ENCODE results near the gene CASP2. TPM values are rescaled to one million over a fixed set of nuclear protein-coding genes. Genes with fewer than 3 reads are reported as not detected.

CASP2 gene
- total RNA-seq, 6 experiments from 2014 or later = 5.3 to 8.7 (median 6.7) TPM

DNA sequence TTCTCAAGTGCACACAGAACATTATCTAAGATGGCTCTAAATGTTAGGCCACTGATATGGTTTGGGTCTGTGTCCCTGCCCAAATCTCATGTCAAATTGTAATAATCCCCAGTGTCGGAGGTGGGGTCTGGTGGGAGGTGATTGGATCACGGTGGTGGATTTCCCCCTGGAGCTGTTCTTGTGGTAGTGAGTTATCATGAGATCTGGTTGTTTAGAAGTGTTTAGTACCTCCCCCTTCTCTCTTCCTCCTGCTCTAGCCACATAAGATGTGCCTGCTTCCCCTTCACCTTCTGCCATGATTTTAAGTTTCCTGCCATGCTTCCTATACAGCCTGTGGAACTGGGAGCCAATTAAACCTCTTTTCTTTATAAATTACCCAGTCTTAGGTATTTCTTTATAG is 36.1 kb upstream of the CASP2 start:
- ATAC-seq = no peak
- Histone ChIP-seq H3K27me3 (no peaks in the 10 kb centered on the region), H3K4me1 (peaks cover 0 to 19% (median 10%) of the 10 kb centered on the region in 4 donors), H3K36me3 (no peaks in the 10 kb centered on the region), H3K4me3 (no peak overlapping the region), H3K27ac (no peak overlapping the region), H3K9me3 (no peaks in the 10 kb centered on the region)
- TF ChIP-seq, protein P1, sequence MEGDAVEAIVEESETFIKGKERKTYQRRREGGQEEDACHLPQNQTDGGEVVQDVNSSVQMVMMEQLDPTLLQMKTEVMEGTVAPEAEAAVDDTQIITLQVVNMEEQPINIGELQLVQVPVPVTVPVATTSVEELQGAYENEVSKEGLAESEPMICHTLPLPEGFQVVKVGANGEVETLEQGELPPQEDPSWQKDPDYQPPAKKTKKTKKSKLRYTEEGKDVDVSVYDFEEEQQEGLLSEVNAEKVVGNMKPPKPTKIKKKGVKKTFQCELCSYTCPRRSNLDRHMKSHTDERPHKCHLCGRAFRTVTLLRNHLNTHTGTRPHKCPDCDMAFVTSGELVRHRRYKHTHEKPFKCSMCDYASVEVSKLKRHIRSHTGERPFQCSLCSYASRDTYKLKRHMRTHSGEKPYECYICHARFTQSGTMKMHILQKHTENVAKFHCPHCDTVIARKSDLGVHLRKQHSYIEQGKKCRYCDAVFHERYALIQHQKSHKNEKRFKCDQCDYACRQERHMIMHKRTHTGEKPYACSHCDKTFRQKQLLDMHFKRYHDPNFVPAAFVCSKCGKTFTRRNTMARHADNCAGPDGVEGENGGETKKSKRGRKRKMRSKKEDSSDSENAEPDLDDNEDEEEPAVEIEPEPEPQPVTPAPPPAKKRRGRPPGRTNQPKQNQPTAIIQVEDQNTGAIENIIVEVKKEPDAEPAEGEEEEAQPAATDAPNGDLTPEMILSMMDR (IDR thresholded peaks at IDR 0.05) = no peak
- no peak for TF ChIP-seq POLR2A (IDR thresholded peaks at IDR 0.05)
- 80% methylated on average over 2 of the region's 2 CpGs for WGBS (ENCODE audit: insufficient coverage, low coverage, low lambda C conversion rate, missing lambda C conversion rate)
- no peak for DNase-seq
- intact Hi-C loops (cut with DNase I) = no loop called here

- intact Hi-C loops (cut with DNase I) = no loop called here
- Histone ChIP-seq H3K9me3 (no peaks in the 10 kb centered on the region), H3K4me3 (no peak overlapping the region), H3K27ac (no peak overlapping the region), H3K36me3 (no peaks in the 10 kb centered on the region), H3K27me3 (no peaks in the 10 kb centered on the region), H3K4me1 (peaks cover 0 to 23% (median 0%) of the 10 kb centered on the region in 4 donors)
- no peak for DNase-seq
- ATAC-seq = no peak
- TF ChIP-seq, protein P1 (IDR thresholded peaks at IDR 0.05) = no peak
- no peak for TF ChIP-seq POLR2A (IDR thresholded peaks at IDR 0.05)
- WGBS (ENCODE audit: insufficient coverage, low coverage, low lambda C conversion rate, missing lambda C conversion rate) = 24% methylated on average over 3 of the region's 3 CpGs
These were observed 32.6 kb upstream of the CASP2 start for GRCh38 chr7:143255564-143255963.

DNA sequence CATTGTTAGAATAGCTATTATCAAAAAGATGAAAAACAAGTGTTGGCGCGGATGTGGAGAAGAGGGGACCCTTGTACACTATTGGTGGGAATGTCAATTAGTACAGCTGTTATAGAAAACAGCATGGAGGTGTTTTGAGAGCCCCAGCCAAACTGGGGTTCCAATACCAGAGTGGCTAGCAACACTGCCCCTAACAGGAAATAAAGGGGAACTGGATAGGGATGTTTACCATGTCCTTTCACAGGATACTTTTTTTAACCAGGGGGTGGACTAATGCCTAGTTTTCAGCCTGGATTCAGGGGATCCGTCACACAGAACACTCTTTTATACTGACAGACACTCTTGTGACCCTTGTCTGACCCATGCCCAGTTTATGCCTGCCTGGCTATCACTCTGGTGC is 31.8 kb upstream of the CASP2 start:
- ATAC-seq = no peak
- Histone ChIP-seq H3K4me3 (no peak overlapping the region), H3K4me1 (peaks cover 0 to 23% (median 0%) of the 10 kb centered on the region in 4 donors), H3K27ac (no peak overlapping the region), H3K9me3 (no peaks in the 10 kb centered on the region), H3K36me3 (no peaks in the 10 kb centered on the region), H3K27me3 (no peaks in the 10 kb centered on the region)
- WGBS (ENCODE audit: insufficient coverage, low coverage, low lambda C conversion rate, missing lambda C conversion rate) = 93% methylated on average over 3 of the region's 3 CpGs
- no peak for TF ChIP-seq POLR2A (IDR thresholded peaks at IDR 0.05)
- TF ChIP-seq, protein P1 (IDR thresholded peaks at IDR 0.05) = peak in 2 of 4 donors; percentile 12 to 14
- DNase-seq = no peak
- intact Hi-C loops (cut with DNase I) = no loop called here

- Histone ChIP-seq H3K36me3 (no peaks in the 10 kb centered on the region), H3K9me3 (no peaks in the 10 kb centered on the region), H3K27ac (no peak overlapping the region), H3K27me3 (no peaks in the 10 kb centered on the region), H3K4me1 (peaks cover 0 to 23% (median 0%) of the 10 kb centered on the region in 4 donors), H3K4me3 (no peak overlapping the region)
- intact Hi-C loops (cut with DNase I) = no loop called here
- WGBS (ENCODE audit: insufficient coverage, low coverage, low lambda C conversion rate, missing lambda C conversion rate) = 74% methylated on average over 3 of the region's 4 CpGs
- no peak for ATAC-seq
- DNase-seq = no peak
- TF ChIP-seq, protein P1 (IDR thresholded peaks at IDR 0.05) = no peak
- no peak for TF ChIP-seq POLR2A (IDR thresholded peaks at IDR 0.05)
These were observed 31.2 kb upstream of the CASP2 start for GRCh38 chr7:143256932-143257331.

- Histone ChIP-seq H3K27ac (no peak overlapping the region), H3K4me3 (no peak overlapping the region), H3K9me3 (no peaks in the 10 kb centered on the region), H3K27me3 (no peaks in the 10 kb centered on the region), H3K4me1 (peaks cover 0 to 23% (median 0%) of the 10 kb centered on the region in 4 donors), H3K36me3 (no peaks in the 10 kb centered on the region)
- 93% methylated on average over 5 of the region's 5 CpGs for WGBS (ENCODE audit: insufficient coverage, low coverage, low lambda C conversion rate, missing lambda C conversion rate)
- no peak for TF ChIP-seq POLR2A (IDR thresholded peaks at IDR 0.05)
- TF ChIP-seq, protein P1 (IDR thresholded peaks at IDR 0.05) = no peak
- no peak for DNase-seq
- intact Hi-C loops (cut with DNase I) = no loop called here
- no peak for ATAC-seq
These were observed 30.6 kb upstream of the CASP2 start for GRCh38 chr7:143257501-143257900.
